ENCODE data around the gene FKBP8. TPM values are rescaled to one million over a fixed set of nuclear protein-coding genes. Genes with fewer than 3 reads are reported as not detected.

FKBP8 gene
- total RNA-seq, 1 experiment from 2014 or later = 184 TPM

GRCh38 chr19:18539372-18539771 lies 4.0 kb downstream of the FKBP8 start:
- no peaks in the 10 kb centered on the region for H3K27me3 ChIP-seq (replicated peaks; ENCODE audit: control insufficient read depth, insufficient read depth, low read length)
- CTCF ChIA-PET = no interaction called here
- H3K4me3 Mint-ChIP-seq (ENCODE audit: unreplicated experiment) = no peak overlapping the region
- no peak for DNase-seq
- no peaks in the 10 kb centered on the region for H3K4me1 Mint-ChIP-seq (ENCODE audit: low read depth, unreplicated experiment)
- TF ChIP-seq CTCF (IDR thresholded peaks at IDR 0.05; ENCODE audit: insufficient read depth in 1 of 2, low read depth in 1 of 2, low read length in 1 of 2, severe bottlenecking in 1 of 2, unreplicated experiment in 1 of 2) = no peak
- no peaks in the 10 kb centered on the region for H3K9me3 Mint-ChIP-seq (ENCODE audit: unreplicated experiment)
- no TSS peak for BruUV-seq (replicated peaks)
- no peak overlapping the region for H3K4me3 ChIP-seq (ENCODE audit: low read depth, low read length)
- H3K9me3 ChIP-seq = no peaks in the 10 kb centered on the region
- peaks cover 2% of the 10 kb centered on the region; the same call in 1 of the 2 replicates for H3K36me3 ChIP-seq (ENCODE audit: control insufficient read depth, insufficient read depth, low read length)
- POLR2A ChIA-PET = no interaction called here
- H3K27me3 Mint-ChIP-seq (ENCODE audit: insufficient read depth, unreplicated experiment) = no peaks in the 10 kb centered on the region
- peaks cover 11% of the 10 kb centered on the region for H3K4me1 ChIP-seq
- no peak overlapping the region for H3K27ac Mint-ChIP-seq (ENCODE audit: unreplicated experiment)
- H3K36me3 Mint-ChIP-seq (ENCODE audit: insufficient read depth, unreplicated experiment) = peaks cover 30% of the 10 kb centered on the region
- intact Hi-C loops (cut with micrococcal nuclease; ENCODE audit: unreplicated experiment) = no loop called here

- POLR2A ChIA-PET = interaction anchor here (0.6 kb wide), 1 partner anchor 17 kb away, joined by 4 read pairs; no protein-coding TSS in a partner anchor
- no peaks in the 10 kb centered on the region for H3K9me3 ChIP-seq
- peaks cover 25% of the 10 kb centered on the region for H3K36me3 Mint-ChIP-seq (ENCODE audit: insufficient read depth, unreplicated experiment)
These were observed 5.3 kb downstream of the FKBP8 start for GRCh38 chr19:18538115-18538514.

GRCh38 chr19:18537431-18537830 lies 5.9 kb downstream of the FKBP8 start:
- H3K36me3 Mint-ChIP-seq (ENCODE audit: insufficient read depth, unreplicated experiment) = peaks cover 23% of the 10 kb centered on the region
- no peak overlapping the region for H3K4me3 ChIP-seq (ENCODE audit: low read depth, low read length)
- peaks cover 4% of the 10 kb centered on the region; the same call in 1 of the 2 replicates for H3K4me1 ChIP-seq
- no peak for DNase-seq
- H3K27me3 ChIP-seq (replicated peaks; ENCODE audit: control insufficient read depth, insufficient read depth, low read length) = no peaks in the 10 kb centered on the region
- intact Hi-C loops (cut with micrococcal nuclease; ENCODE audit: unreplicated experiment) = no loop called here
- H3K27me3 Mint-ChIP-seq (ENCODE audit: insufficient read depth, unreplicated experiment) = no peaks in the 10 kb centered on the region
- BruUV-seq (replicated peaks) = no TSS peak
- H3K36me3 ChIP-seq (ENCODE audit: control insufficient read depth, insufficient read depth, low read length) = peaks cover 2% of the 10 kb centered on the region; the same call in 1 of the 2 replicates
- H3K4me1 Mint-ChIP-seq (ENCODE audit: low read depth, unreplicated experiment) = no peaks in the 10 kb centered on the region
- CTCF ChIA-PET = no interaction called here
- no peak overlapping the region for H3K27ac Mint-ChIP-seq (ENCODE audit: unreplicated experiment)
- no peaks in the 10 kb centered on the region for H3K9me3 ChIP-seq
- no peak overlapping the region for H3K4me3 Mint-ChIP-seq (ENCODE audit: unreplicated experiment)
- H3K9me3 Mint-ChIP-seq (ENCODE audit: unreplicated experiment) = no peaks in the 10 kb centered on the region
- POLR2A ChIA-PET = no interaction called here
- TF ChIP-seq CTCF (IDR thresholded peaks at IDR 0.05; ENCODE audit: insufficient read depth in 1 of 2, low read depth in 1 of 2, low read length in 1 of 2, severe bottlenecking in 1 of 2, unreplicated experiment in 1 of 2) = no peak

More at GRCh38 chr19:18538115-18538514, 5.3 kb downstream of the FKBP8 start:
- Mint-ChIP-seq H3K27ac (ENCODE audit: unreplicated experiment) (no peak overlapping the region), H3K4me1 (ENCODE audit: low read depth, unreplicated experiment) (no peaks in the 10 kb centered on the region), H3K9me3 (ENCODE audit: unreplicated experiment) (no peaks in the 10 kb centered on the region), H3K4me3 (ENCODE audit: unreplicated experiment) (no peak overlapping the region), H3K27me3 (ENCODE audit: insufficient read depth, unreplicated experiment) (no peaks in the 10 kb centered on the region)
- CTCF ChIA-PET = interaction anchor here (0.7 kb wide), 1 partner anchor 9 kb away, joined by 3 read pairs; no protein-coding TSS in a partner anchor
- peaks cover 5% of the 10 kb centered on the region; the same call in 1 of the 2 replicates for H3K4me1 ChIP-seq
- BruUV-seq (replicated peaks) = no TSS peak
- peaks cover 2% of the 10 kb centered on the region; the same call in 1 of the 2 replicates for H3K36me3 ChIP-seq (ENCODE audit: control insufficient read depth, insufficient read depth, low read length)
- H3K4me3 ChIP-seq (ENCODE audit: low read depth, low read length) = no peak overlapping the region
- intact Hi-C loops (cut with micrococcal nuclease; ENCODE audit: unreplicated experiment) = no loop called here
- TF ChIP-seq CTCF (IDR thresholded peaks at IDR 0.05; ENCODE audit: insufficient read depth in 1 of 2, low read depth in 1 of 2, low read length in 1 of 2, severe bottlenecking in 1 of 2, unreplicated experiment in 1 of 2) = no peak
- DNase-seq = no peak
- H3K27me3 ChIP-seq (replicated peaks; ENCODE audit: control insufficient read depth, insufficient read depth, low read length) = no peaks in the 10 kb centered on the region
